Stimulated activated CD8-positive, alpha-beta memory T cell treated with anti-CD3 and anti-CD28 coated beads, Interleukin-4, amount 100 ng/mL, for 24 hours (primary cell): ENCODE measurements around the gene TTC28.

Experiments used
- DNase-seq: peaks from one replicate; pipeline ENCODE4 v3.0.0-alpha.2; 2020; ENCODE audit warnings: low read depth

Gene TTC28

GRCh38 chr22:28019881-28020861 lies 659.5 kb downstream of the TTC28 start:
- DNase-seq = peak; percentile 55

- DNase-seq = no peak
These were observed 660.3 kb downstream of the TTC28 start for GRCh38 chr22:28019360-28019759.

GRCh38 chr22:28018461-28018927 lies 661.1 kb downstream of the TTC28 start:
- DNase-seq = no peak

GRCh38 chr22:28017859-28018258 lies 661.8 kb downstream of the TTC28 start:
- DNase-seq = no peak

GRCh38 chr22:28017558-28017820 lies 662.2 kb downstream of the TTC28 start:
- DNase-seq = no peak

GRCh38 chr22:28016781-28017557 lies 662.7 kb downstream of the TTC28 start:
- DNase-seq = no peak

GRCh38 chr22:28015676-28016601 lies 663.7 kb downstream of the TTC28 start:
- DNase-seq = no peak

- no peak for DNase-seq
These were observed 664.6 kb downstream of the TTC28 start for GRCh38 chr22:28015046-28015425.

- no peak for DNase-seq
These were observed 665.2 kb downstream of the TTC28 start for GRCh38 chr22:28014211-28015045.

GRCh38 chr22:28013611-28014010 lies 666.0 kb downstream of the TTC28 start:
- no peak for DNase-seq

GRCh38 chr22:28012832-28013460 lies 666.7 kb downstream of the TTC28 start:
- no peak for DNase-seq

- peak; percentile 66 for DNase-seq
These were observed 670.3 kb downstream of the TTC28 start for GRCh38 chr22:28009272-28009827.

GRCh38 chr22:28008649-28009048 lies 671.0 kb downstream of the TTC28 start:
- DNase-seq = no peak

- DNase-seq = no peak
These were observed 671.6 kb downstream of the TTC28 start for GRCh38 chr22:28008056-28008455.

GRCh38 chr22:28006271-28006670 lies 673.4 kb downstream of the TTC28 start:
- no peak for DNase-seq

- DNase-seq = no peak
These were observed 674.1 kb downstream of the TTC28 start for GRCh38 chr22:28005513-28005912.

GRCh38 chr22:28004021-28004420 lies 675.6 kb downstream of the TTC28 start:
- no peak for DNase-seq

GRCh38 chr22:28002863-28003565 lies 676.6 kb downstream of the TTC28 start:
- no peak for DNase-seq

- DNase-seq = no peak
These were observed 677.4 kb downstream of the TTC28 start for GRCh38 chr22:28002181-28002700.
